ENCODE data around the gene MED13L. TPM values are rescaled to one million over a fixed set of nuclear protein-coding genes. Genes with fewer than 3 reads are reported as not detected.

The MED13L gene
- total RNA-seq, 1 donor from 2014 or later, result 141 TPM

DNA sequence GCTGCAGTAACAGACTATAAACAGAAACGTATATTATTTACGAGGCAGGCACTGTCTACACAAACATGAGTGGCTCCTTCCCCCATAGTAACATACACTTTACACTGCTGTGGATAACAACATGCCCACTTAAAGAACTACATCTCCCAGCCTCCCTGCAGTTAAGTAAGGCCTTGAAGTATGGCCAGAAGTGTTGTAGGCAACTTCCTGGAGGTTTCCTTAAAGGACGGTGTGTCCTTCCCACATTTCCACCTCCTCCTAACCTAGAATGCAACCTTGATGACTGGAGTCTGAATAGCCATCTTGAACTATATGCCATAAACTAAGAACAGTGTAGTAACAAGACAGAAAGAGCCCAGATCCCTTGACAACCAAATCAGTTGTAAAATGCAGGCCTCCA, 20.3 kb downstream of the MED13L start:
- peaks cover 11% of the 10 kb centered on the region for H3K36me3 Mint-ChIP-seq (ENCODE audit: insufficient read depth)
- H3K27ac Mint-ChIP-seq, result peak overlapping the region; percentile 7
- TF ChIP-seq, protein P1, sequence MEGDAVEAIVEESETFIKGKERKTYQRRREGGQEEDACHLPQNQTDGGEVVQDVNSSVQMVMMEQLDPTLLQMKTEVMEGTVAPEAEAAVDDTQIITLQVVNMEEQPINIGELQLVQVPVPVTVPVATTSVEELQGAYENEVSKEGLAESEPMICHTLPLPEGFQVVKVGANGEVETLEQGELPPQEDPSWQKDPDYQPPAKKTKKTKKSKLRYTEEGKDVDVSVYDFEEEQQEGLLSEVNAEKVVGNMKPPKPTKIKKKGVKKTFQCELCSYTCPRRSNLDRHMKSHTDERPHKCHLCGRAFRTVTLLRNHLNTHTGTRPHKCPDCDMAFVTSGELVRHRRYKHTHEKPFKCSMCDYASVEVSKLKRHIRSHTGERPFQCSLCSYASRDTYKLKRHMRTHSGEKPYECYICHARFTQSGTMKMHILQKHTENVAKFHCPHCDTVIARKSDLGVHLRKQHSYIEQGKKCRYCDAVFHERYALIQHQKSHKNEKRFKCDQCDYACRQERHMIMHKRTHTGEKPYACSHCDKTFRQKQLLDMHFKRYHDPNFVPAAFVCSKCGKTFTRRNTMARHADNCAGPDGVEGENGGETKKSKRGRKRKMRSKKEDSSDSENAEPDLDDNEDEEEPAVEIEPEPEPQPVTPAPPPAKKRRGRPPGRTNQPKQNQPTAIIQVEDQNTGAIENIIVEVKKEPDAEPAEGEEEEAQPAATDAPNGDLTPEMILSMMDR (IDR thresholded peaks at IDR 0.05; ENCODE audit: unreplicated experiment), result no peak
- peaks cover 31% of the 10 kb centered on the region for H3K4me1 Mint-ChIP-seq (ENCODE audit: low read depth)
- no peak overlapping the region for H3K4me3 Mint-ChIP-seq (ENCODE audit: low read depth)
- peaks cover 14% of the 10 kb centered on the region for H3K9me3 Mint-ChIP-seq (ENCODE audit: low read depth)
- no peaks in the 10 kb centered on the region for H3K27me3 Mint-ChIP-seq
- no peak for DNase-seq (ENCODE audit: low spot score, unreplicated experiment)

DNA sequence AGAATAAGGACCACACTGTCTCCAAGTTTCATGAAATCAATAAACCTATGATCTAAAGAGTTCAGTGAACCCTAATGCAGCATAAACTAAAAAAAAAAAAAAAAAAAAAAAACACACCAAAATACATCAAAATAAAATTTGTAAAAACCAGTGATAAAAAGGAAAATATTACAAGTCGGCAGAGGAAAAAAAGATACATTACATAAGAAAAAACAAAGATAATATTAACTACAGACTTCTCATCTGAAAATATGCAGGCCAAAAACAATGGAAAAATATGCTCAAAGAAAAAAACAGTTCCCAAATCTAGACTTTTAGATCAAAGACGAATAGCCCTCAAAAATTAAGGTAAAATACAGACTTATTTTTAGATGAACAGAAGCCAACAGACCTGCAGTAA, 27.6 kb downstream of the MED13L start:
- peaks cover 24% of the 10 kb centered on the region for H3K9me3 Mint-ChIP-seq (ENCODE audit: low read depth)
- H3K4me3 Mint-ChIP-seq (ENCODE audit: low read depth), result no peak overlapping the region
- peak overlapping the region; percentile 81 for H3K27ac Mint-ChIP-seq
- no peak for DNase-seq (ENCODE audit: low spot score, unreplicated experiment)
- H3K27me3 Mint-ChIP-seq, result no peaks in the 10 kb centered on the region
- TF ChIP-seq, protein P1 (IDR thresholded peaks at IDR 0.05; ENCODE audit: unreplicated experiment), result no peak
- H3K36me3 Mint-ChIP-seq (ENCODE audit: insufficient read depth), result peaks cover 24% of the 10 kb centered on the region
- peaks cover 36% of the 10 kb centered on the region for H3K4me1 Mint-ChIP-seq (ENCODE audit: low read depth)

DNA sequence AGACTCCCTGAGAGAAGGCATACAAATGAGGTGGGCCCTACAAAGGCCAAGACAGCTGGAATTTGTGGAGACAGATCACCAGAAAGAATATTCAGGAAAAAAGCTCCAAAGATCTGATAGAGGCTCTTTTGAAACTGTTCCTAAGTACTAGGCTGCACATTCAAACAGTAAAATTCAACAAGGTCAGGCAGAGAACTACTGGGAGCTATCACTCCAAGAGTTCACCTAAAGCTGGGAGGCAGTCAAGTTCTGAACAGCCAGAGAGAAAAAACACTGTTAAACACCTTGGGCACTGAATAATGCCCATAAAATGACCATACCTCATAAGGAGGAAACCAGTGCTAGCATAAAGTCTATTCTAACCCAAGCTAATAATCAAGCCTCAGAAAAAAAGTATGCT, 28.6 kb downstream of the MED13L start:
- peaks cover 37% of the 10 kb centered on the region for H3K4me1 Mint-ChIP-seq (ENCODE audit: low read depth)
- H3K27me3 Mint-ChIP-seq, result no peaks in the 10 kb centered on the region
- no peak overlapping the region for H3K4me3 Mint-ChIP-seq (ENCODE audit: low read depth)
- H3K9me3 Mint-ChIP-seq (ENCODE audit: low read depth), result peaks cover 21% of the 10 kb centered on the region
- peak overlapping the region; percentile 93 for H3K27ac Mint-ChIP-seq
- TF ChIP-seq, protein P1 (IDR thresholded peaks at IDR 0.05; ENCODE audit: unreplicated experiment), result no peak
- no peak for DNase-seq (ENCODE audit: low spot score, unreplicated experiment)
- H3K36me3 Mint-ChIP-seq (ENCODE audit: insufficient read depth), result peaks cover 22% of the 10 kb centered on the region

DNA sequence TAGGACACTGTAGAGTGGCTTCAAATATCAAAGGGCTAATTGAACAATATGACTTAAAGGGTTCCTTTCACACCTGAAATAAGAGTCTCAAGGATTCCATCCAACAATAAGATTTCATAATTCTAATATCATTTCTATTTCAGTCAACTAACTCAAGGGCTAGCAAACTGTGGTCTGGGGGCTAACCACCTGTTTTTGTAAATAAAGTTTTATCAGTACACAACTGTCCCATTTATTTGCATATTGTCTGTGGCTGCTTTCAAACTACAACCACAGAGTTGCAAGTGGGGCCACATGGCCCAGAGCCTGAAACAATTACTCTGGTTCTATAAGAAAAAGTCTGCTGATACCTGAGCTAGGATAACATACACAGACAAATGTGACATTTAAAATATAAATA, 29.1 kb downstream of the MED13L start:
- H3K27ac Mint-ChIP-seq, result peak overlapping the region; percentile 93
- DNase-seq (ENCODE audit: low spot score, unreplicated experiment), result no peak
- H3K27me3 Mint-ChIP-seq, result no peaks in the 10 kb centered on the region
- H3K4me3 Mint-ChIP-seq (ENCODE audit: low read depth), result no peak overlapping the region
- TF ChIP-seq, protein P1 (IDR thresholded peaks at IDR 0.05; ENCODE audit: unreplicated experiment), result no peak
- H3K36me3 Mint-ChIP-seq (ENCODE audit: insufficient read depth), result peaks cover 22% of the 10 kb centered on the region
- peaks cover 20% of the 10 kb centered on the region for H3K9me3 Mint-ChIP-seq (ENCODE audit: low read depth)
- H3K4me1 Mint-ChIP-seq (ENCODE audit: low read depth), result peaks cover 42% of the 10 kb centered on the region

DNA sequence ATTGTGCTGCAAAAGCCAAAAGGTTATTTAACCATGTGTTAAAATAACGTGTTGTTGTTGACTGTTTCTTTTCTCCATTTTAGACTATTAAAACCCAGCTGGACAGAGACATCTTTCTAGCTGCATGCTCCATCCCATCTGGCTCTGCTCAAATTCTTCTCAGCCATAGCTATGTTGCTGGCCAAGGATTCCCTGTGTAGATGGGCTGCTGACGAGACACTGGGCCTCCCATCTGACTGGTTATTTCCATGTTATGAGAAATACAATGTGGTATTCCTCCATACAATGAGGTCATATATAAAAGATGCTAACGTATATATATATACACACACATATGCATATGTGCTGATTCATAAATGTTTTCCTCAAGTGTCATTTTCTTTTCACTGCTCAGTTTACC, 30.1 kb downstream of the MED13L start:
- H3K9me3 Mint-ChIP-seq (ENCODE audit: low read depth), result peaks cover 15% of the 10 kb centered on the region
- peaks cover 46% of the 10 kb centered on the region for H3K4me1 Mint-ChIP-seq (ENCODE audit: low read depth)
- TF ChIP-seq, protein P1 (IDR thresholded peaks at IDR 0.05; ENCODE audit: unreplicated experiment), result no peak
- peak overlapping the region; percentile 21 for H3K27ac Mint-ChIP-seq
- no peak overlapping the region for H3K4me3 Mint-ChIP-seq (ENCODE audit: low read depth)
- DNase-seq (ENCODE audit: low spot score, unreplicated experiment), result no peak
- no peaks in the 10 kb centered on the region for H3K27me3 Mint-ChIP-seq
- peaks cover 14% of the 10 kb centered on the region for H3K36me3 Mint-ChIP-seq (ENCODE audit: insufficient read depth)
